Neural cell (in vitro differentiated cells): ENCODE measurements around the gene LDHAL6B. TPM values are rescaled to one million over a fixed set of nuclear protein-coding genes. Genes with fewer than 3 reads are reported as not detected.

Source experiments
- H2AFZ ChIP-seq: fragments of 200-600, 300-800 bp; sonication (generic), shearing (Covaris generic); 2 replicates; pipeline ENCODE4 v1.6.0; 2014; ENCODE audit warnings: low read depth, mild to moderate bottlenecking, antibody characterized with exemption, low read length, moderate library complexity
- H3F3A ChIP-seq: fragments of 200-600 bp; shearing (Covaris generic); 2 replicates; pipeline ENCODE4 v1.6.1; 2016; ENCODE audit warnings: mild to moderate bottlenecking, moderate library complexity, mixed read lengths, antibody characterized with exemption, low read length; ENCODE audit not compliant: insufficient read depth, poor library complexity, severe bottlenecking
- H3K27ac ChIP-seq: fragments of 200-600, 300-800 bp; sonication (generic), shearing (Covaris generic); 2 replicates; pipeline ENCODE4 v1.5.1; 2014; ENCODE audit warnings: mild to moderate bottlenecking, low read length, moderate library complexity
- H3K27me3 ChIP-seq: fragments of 300-800, 200-600 bp; sonication (generic), shearing (Covaris generic); 2 replicates; pipeline ENCODE4 v1.6.0; 2014; ENCODE audit warnings: mild to moderate bottlenecking, low read depth, low read length, moderate library complexity; ENCODE audit not compliant: insufficient read depth
- H3K36me3 ChIP-seq: fragments of 300-800, 200-600 bp; sonication (generic), shearing (Covaris generic); 2 replicates; pipeline ENCODE4 v1.5.1; 2014; ENCODE audit warnings: mild to moderate bottlenecking, antibody characterized with exemption, low read length, moderate library complexity; ENCODE audit not compliant: insufficient read depth
- H3K4me2 ChIP-seq: fragments of 300-800, 200-600 bp; sonication (generic), shearing (Covaris generic); 2 replicates; pipeline ENCODE4 v1.6.0; 2014; ENCODE audit warnings: mild to moderate bottlenecking, low read length
- H3K4me3 ChIP-seq: fragments of 300-800, 200-600 bp; sonication (generic), shearing (Covaris generic); 2 replicates; pipeline ENCODE4 v1.5.1; 2014; ENCODE audit warnings: mild to moderate bottlenecking, low read length, moderate library complexity
- H3K79me2 ChIP-seq: fragments of 200-600 bp; shearing (Covaris generic); replicated peaks from 2 replicates; pipeline ENCODE4 v1.6.0; 2014; ENCODE audit warnings: mild to moderate bottlenecking, low read length, moderate library complexity; ENCODE audit not compliant: insufficient read depth
- H3K9ac ChIP-seq: fragments of 300-800, 200-600 bp; sonication (generic), shearing (Covaris generic); 2 replicates; pipeline ENCODE4 v1.6.1; 2016; ENCODE audit warnings: mild to moderate bottlenecking, low read length, mixed read lengths
- H3K9me2 ChIP-seq: fragments of 200-600 bp; shearing (Covaris generic); 2 replicates; pipeline ENCODE4 v1.6.1; 2016; ENCODE audit warnings: mild to moderate bottlenecking, low read length, mixed read lengths; ENCODE audit not compliant: insufficient read depth
- H3K9me3 ChIP-seq: fragments of 200-600, 300-800 bp; sonication (generic), shearing (Covaris generic); 2 replicates; pipeline ENCODE4 v1.6.1; 2016; ENCODE audit warnings: mild to moderate bottlenecking, mixed run types, low read length, moderate library complexity, mixed read lengths
- H4K20me1 ChIP-seq: fragments of 200-600 bp; shearing (Covaris generic); 2 replicates; pipeline ENCODE4 v1.6.1; 2016; ENCODE audit warnings: mild to moderate bottlenecking, mixed run types; ENCODE audit not compliant: insufficient read depth
- CTCF ChIP-seq: fragments of 450-650 bp; IDR thresholded peaks from 2 replicates; pipeline ENCODE4 v1.5.1; 2014; ENCODE audit warnings: antibody characterized with exemption, mild to moderate bottlenecking, moderate library complexity; ENCODE audit not compliant: poor library complexity, severe bottlenecking
- EP300 ChIP-seq: fragments of 450-650 bp; conservative IDR thresholded peaks from 2 replicates; pipeline ENCODE4 v1.6.1; 2014; ENCODE audit warnings: antibody characterized with exemption, mild to moderate bottlenecking, moderate library complexity; ENCODE audit not compliant: poor library complexity, severe bottlenecking
- EZH2 ChIP-seq: fragments of 200-600, 300-800 bp; shearing (Covaris generic), sonication (generic); IDR thresholded peaks from 2 replicates; pipeline ENCODE4 v1.6.1; 2014; ENCODE audit warnings: antibody characterized with exemption, low read length, borderline replicate concordance, mild to moderate bottlenecking; ENCODE audit not compliant: insufficient read depth, poor library complexity, severe bottlenecking
- MXI1 ChIP-seq: fragments of 450-650 bp; conservative IDR thresholded peaks from 2 replicates; pipeline ENCODE4 v1.6.1; 2014; ENCODE audit warnings: antibody characterized with exemption, mild to moderate bottlenecking; ENCODE audit not compliant: poor library complexity, severe bottlenecking
- POLR2AphosphoS5 ChIP-seq: IDR thresholded peaks from 2 replicates; pipeline ENCODE4 v1.6.1; 2012
- RAD21 ChIP-seq: fragments of 450-650 bp; conservative IDR thresholded peaks from 2 replicates; pipeline ENCODE4 v1.6.1; 2014; ENCODE audit warnings: antibody characterized with exemption, mild to moderate bottlenecking, moderate library complexity
- REST ChIP-seq: IDR thresholded peaks from 2 replicates; pipeline ENCODE4 v1.6.1; 2012; ENCODE audit warnings: borderline replicate concordance
- SMC3 ChIP-seq: fragments of 450-650 bp; conservative IDR thresholded peaks from 2 replicates; pipeline ENCODE4 v1.6.1; 2014; ENCODE audit warnings: antibody characterized with exemption, mild to moderate bottlenecking, moderate library complexity; ENCODE audit not compliant: poor library complexity
- TAF1 ChIP-seq: IDR thresholded peaks from 2 replicates; pipeline ENCODE4 v1.6.1; 2012; ENCODE audit warnings: low read depth
- polyA plus RNA-seq: library from polyadenylated mRNA; depleted of rRNA; stranded (reverse); fragments of >200 nt; gene quantifications from 2 replicates; pipeline ENCODE4 v1.2.3, GENCODE V29; 2014
- small RNA-seq, 3 experiments: library from RNA; depleted of rRNA; stranded (forward); fragments of <200 nt; gene quantifications; one replicate each; pipeline ENCODE3, GENCODE V24; 2012

Gene LDHAL6B
- polyA plus RNA-seq, 1 donor from 2014 or later, result not detected

GRCh38 chr15:59257140-59257539 lies 50.5 kb downstream of the LDHAL6B start:
- Histone ChIP-seq H2AFZ (no peak overlapping the region), H3K4me2 (no peak overlapping the region), H4K20me1 (no peaks in the 10 kb centered on the region), H3K9me2 (no peaks in the 10 kb centered on the region), H3F3A (no peaks in the 10 kb centered on the region), H3K4me3 (no peak overlapping the region), H3K36me3 (no peaks in the 10 kb centered on the region), H3K9ac (no peak overlapping the region), H3K27me3 (no peaks in the 10 kb centered on the region), H3K9me3 (no peaks in the 10 kb centered on the region), H3K79me2 (no peaks in the 10 kb centered on the region), H3K27ac (no peak overlapping the region)
- no peak for TF ChIP-seq RAD21
- TF ChIP-seq SMC3, result no peak
- TF ChIP-seq REST, result no peak
- no peak for TF ChIP-seq MXI1
- no peak for TF ChIP-seq EZH2
- no peak for TF ChIP-seq POLR2AphosphoS5
- TF ChIP-seq TAF1, result no peak
- TF ChIP-seq CTCF, result no peak
- no peak for TF ChIP-seq EP300

Small RNA genes lying within 50 kb of the gene (small RNA-seq; reads per million reads assigned to genes)
- gene MIR2116 (0 to 0.46 (median 0) reads per million in 3 experiments), gene RNU4-80P (0 to 1.7 (median 0.03) reads per million in 3 experiments)

Other genes starting within 250 kb of the LDHAL6B start
- 20.8 and 25.8 TPM in 2 replicates for gene RNF111, start 219.2 kb upstream of the LDHAL6B start, polyA plus RNA-seq
- 4.4 and 6.4 TPM in 2 replicates for gene CCNB2, start 101.7 kb upstream of the LDHAL6B start, polyA plus RNA-seq
- 0.36 and 0.38 TPM in 2 replicates for gene MYO1E, start 166.0 kb downstream of the LDHAL6B start, polyA plus RNA-seq
- gene FAM81A, start 231.3 kb downstream of the LDHAL6B start, polyA plus RNA-seq, result 4.5 and 5.0 TPM in 2 replicates